ENCODE results near the gene PPM1H.

DNA sequence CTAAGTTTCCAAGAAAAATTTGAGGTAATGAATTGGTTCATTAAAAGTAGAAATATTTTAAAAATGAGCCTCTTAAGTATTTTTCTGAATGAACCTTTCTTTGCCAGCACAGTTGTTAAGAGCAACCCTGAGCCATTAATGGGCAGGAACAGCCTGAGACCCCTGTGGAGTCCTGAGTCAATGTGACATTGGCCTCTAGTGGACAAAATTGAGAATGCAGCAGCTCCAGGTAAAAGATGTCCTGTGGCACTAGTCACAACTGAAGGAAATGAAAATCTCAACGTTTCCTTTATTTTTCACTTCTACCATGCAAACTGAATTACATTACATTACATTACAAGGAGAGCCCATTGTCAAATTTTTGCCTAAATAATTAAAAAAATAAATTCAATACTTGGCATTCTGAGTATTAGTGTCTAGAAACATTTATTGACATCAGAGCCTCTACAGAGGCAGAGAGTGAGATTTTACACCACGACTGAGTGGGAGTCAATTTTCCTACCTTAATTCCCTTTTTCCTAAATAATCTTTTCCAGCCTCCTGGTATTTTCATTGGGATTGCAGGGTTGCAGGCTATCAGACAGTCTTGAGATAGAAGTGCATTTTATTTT is 135.7 kb downstream of the PPM1H start:
- TF ChIP-seq, protein P1, sequence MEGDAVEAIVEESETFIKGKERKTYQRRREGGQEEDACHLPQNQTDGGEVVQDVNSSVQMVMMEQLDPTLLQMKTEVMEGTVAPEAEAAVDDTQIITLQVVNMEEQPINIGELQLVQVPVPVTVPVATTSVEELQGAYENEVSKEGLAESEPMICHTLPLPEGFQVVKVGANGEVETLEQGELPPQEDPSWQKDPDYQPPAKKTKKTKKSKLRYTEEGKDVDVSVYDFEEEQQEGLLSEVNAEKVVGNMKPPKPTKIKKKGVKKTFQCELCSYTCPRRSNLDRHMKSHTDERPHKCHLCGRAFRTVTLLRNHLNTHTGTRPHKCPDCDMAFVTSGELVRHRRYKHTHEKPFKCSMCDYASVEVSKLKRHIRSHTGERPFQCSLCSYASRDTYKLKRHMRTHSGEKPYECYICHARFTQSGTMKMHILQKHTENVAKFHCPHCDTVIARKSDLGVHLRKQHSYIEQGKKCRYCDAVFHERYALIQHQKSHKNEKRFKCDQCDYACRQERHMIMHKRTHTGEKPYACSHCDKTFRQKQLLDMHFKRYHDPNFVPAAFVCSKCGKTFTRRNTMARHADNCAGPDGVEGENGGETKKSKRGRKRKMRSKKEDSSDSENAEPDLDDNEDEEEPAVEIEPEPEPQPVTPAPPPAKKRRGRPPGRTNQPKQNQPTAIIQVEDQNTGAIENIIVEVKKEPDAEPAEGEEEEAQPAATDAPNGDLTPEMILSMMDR (IDR thresholded peaks at IDR 0.05) = peak; percentile 88
- TF ChIP-seq NR2C2 (CRISPR knock-in tag; IDR thresholded peaks at IDR 0.05) (no peak), TEAD1 (CRISPR knock-in tag; IDR thresholded peaks at IDR 0.05) (no peak), SMAD3 (CRISPR knock-in tag; IDR thresholded peaks at IDR 0.05; ENCODE audit: borderline replicate concordance) (no peak)
- TF ChIP-seq, protein P2, sequence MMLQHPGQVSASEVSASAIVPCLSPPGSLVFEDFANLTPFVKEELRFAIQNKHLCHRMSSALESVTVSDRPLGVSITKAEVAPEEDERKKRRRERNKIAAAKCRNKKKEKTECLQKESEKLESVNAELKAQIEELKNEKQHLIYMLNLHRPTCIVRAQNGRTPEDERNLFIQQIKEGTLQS (CRISPR knock-in tag; conservative IDR thresholded peaks at IDR 0.05) = no peak

All from WTC11 (cell line).